MM.1S (cell line): Measurements from ENCODE around the gene ANKRD44.

Source experiments
- DNase-seq: peaks from one replicate; pipeline ENCODE4 v3.0.0-alpha.2; 2015
- H2AFZ ChIP-seq: fragments of 300-600 bp; sonication (generic); 2 replicates; pipeline ENCODE4 v1.6.0; 2016; ENCODE audit warnings: antibody characterized with exemption, low read length
- H3F3A ChIP-seq: fragments of 300-600 bp; sonication (generic); 2 replicates; pipeline ENCODE4 v1.6.1; 2016; ENCODE audit warnings: mild to moderate bottlenecking, antibody characterized with exemption, low read length, moderate library complexity, mixed read lengths; ENCODE audit not compliant: insufficient read depth
- H3K27ac ChIP-seq: fragments of 300-600 bp; sonication (generic); 2 replicates; pipeline ENCODE4 v1.5.1; 2016; ENCODE audit warnings: mild to moderate bottlenecking, low read length
- H3K27me3 ChIP-seq: fragments of 300-600 bp; sonication (generic); replicated peaks from 2 replicates; pipeline ENCODE4 v1.6.0; 2016; ENCODE audit warnings: low read length; ENCODE audit not compliant: insufficient read depth
- H3K36me3 ChIP-seq: fragments of 300-600 bp; sonication (generic); replicated peaks from 2 replicates; pipeline ENCODE4 v1.6.1; 2016; ENCODE audit warnings: mild to moderate bottlenecking, low read length, mixed read lengths; ENCODE audit not compliant: insufficient read depth
- H3K4me1 ChIP-seq: fragments of 300-600 bp; sonication (generic); 2 replicates; pipeline ENCODE4 v1.6.1; 2016; ENCODE audit warnings: low read length, mixed read lengths
- H3K4me2 ChIP-seq: fragments of 300-600 bp; sonication (generic); 2 replicates; pipeline ENCODE4 v1.6.0; 2016; ENCODE audit warnings: low read depth, low read length
- H3K4me3 ChIP-seq: fragments of 300-600 bp; sonication (generic); 2 replicates; pipeline ENCODE4 v1.5.1; 2016; ENCODE audit warnings: low read length, mixed read lengths
- H3K79me2 ChIP-seq: fragments of 300-600 bp; sonication (generic); 2 replicates; pipeline ENCODE4 v1.6.1; 2016; ENCODE audit warnings: mixed run types, low read length, mixed read lengths
- H3K9ac ChIP-seq: fragments of 300-600 bp; sonication (generic); 2 replicates; pipeline ENCODE4 v1.6.1; 2016; ENCODE audit warnings: low read length, mixed read lengths
- H3K9me2 ChIP-seq: fragments of 300-600 bp; sonication (generic); replicated peaks from 2 replicates; pipeline ENCODE4 v1.6.1; 2016; ENCODE audit warnings: mild to moderate bottlenecking, low read length, mixed read lengths; ENCODE audit not compliant: insufficient read depth
- H3K9me3 ChIP-seq: fragments of 300-600 bp; sonication (generic); replicated peaks from 2 replicates; pipeline ENCODE4 v1.6.1; 2016; ENCODE audit warnings: mild to moderate bottlenecking, low read length, mixed read lengths; ENCODE audit not compliant: insufficient read depth
- H4K20me1 ChIP-seq: fragments of 300-600 bp; sonication (generic); 2 replicates; pipeline ENCODE4 v1.6.1; 2016; ENCODE audit warnings: mild to moderate bottlenecking, low read length, moderate library complexity, mixed read lengths; ENCODE audit not compliant: insufficient read depth
- CTCF ChIP-seq: fragments of 300-600 bp; sonication (generic); IDR thresholded peaks from 2 replicates; pipeline ENCODE4 v1.5.1; 2016; ENCODE audit warnings: antibody characterized with exemption, low read length, mixed read lengths
- EZH2 ChIP-seq: fragments of 300-600 bp; sonication (generic); optimal IDR thresholded peaks from 2 replicates; pipeline ENCODE3; 2017; ENCODE audit warnings: low read depth, mild to moderate bottlenecking, antibody characterized with exemption, low read length, mixed read lengths
- EZH2phosphoT487 ChIP-seq: fragments of 300-600 bp; sonication (generic); IDR thresholded peaks from 2 replicates; pipeline ENCODE4 v1.6.1; 2018; ENCODE audit warnings: antibody characterized with exemption, low read length

ANKRD44 gene

GRCh38 chr2:197001921-197002320, 308.7 kb downstream of the ANKRD44 start:
- H3K4me2 ChIP-seq = no peak overlapping the region
- no peak overlapping the region for H3K4me3 ChIP-seq
- H2AFZ ChIP-seq = no peak overlapping the region
- DNase-seq = no peak
- no peaks in the 10 kb centered on the region; the same call in 1 of the 2 replicates for H3K4me1 ChIP-seq
- H3K9me2 ChIP-seq = no peaks in the 10 kb centered on the region
- no peak overlapping the region for H3K27ac ChIP-seq
- no peaks in the 10 kb centered on the region for H3K79me2 ChIP-seq
- no peak for TF ChIP-seq EZH2phosphoT487
- no peak for TF ChIP-seq EZH2
- no peak for TF ChIP-seq CTCF
- no peaks in the 10 kb centered on the region for H3F3A ChIP-seq
- H3K36me3 ChIP-seq = no peaks in the 10 kb centered on the region
- no peaks in the 10 kb centered on the region for H4K20me1 ChIP-seq
- H3K27me3 ChIP-seq = no peaks in the 10 kb centered on the region
- H3K9ac ChIP-seq = no peak overlapping the region
- H3K9me3 ChIP-seq = no peaks in the 10 kb centered on the region

- no peak for DNase-seq
- Histone ChIP-seq H3K4me3 (no peak overlapping the region), H3K36me3 (no peaks in the 10 kb centered on the region), H3K27ac (no peak overlapping the region), H3K27me3 (no peaks in the 10 kb centered on the region), H3K79me2 (no peaks in the 10 kb centered on the region), H3K4me1 (no peaks in the 10 kb centered on the region), H3K9me2 (no peaks in the 10 kb centered on the region), H3K9me3 (no peaks in the 10 kb centered on the region), H2AFZ (no peak overlapping the region), H3F3A (no peaks in the 10 kb centered on the region), H4K20me1 (no peaks in the 10 kb centered on the region), H3K9ac (no peak overlapping the region), H3K4me2 (no peak overlapping the region)
- TF ChIP-seq CTCF (no peak), EZH2phosphoT487 (no peak), EZH2 (no peak)
Measured at GRCh38 chr2:196995757-196996314, 314.7 kb downstream of the ANKRD44 start.

DNA sequence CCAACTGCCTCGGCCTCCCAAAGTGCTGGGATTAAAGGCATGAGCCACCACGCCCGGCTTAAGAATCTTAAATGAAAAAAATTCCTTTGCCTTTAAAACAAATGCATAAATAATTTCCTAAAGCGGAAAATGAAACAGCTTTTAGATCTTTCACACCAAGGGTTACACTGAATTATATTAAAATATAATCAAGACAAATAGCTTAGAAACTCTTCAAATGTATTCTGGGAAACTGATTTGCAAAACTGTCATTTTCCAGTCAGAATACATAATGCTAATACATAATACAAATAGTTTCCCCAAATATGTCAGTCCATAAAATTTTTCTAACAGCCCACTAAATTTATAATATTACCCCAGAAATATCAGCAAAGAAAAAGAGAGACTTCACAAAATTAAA, 315.8 kb downstream of the ANKRD44 start:
- no peak overlapping the region for H3K27ac ChIP-seq
- H3K9me3 ChIP-seq = no peaks in the 10 kb centered on the region
- no peak for DNase-seq
- no peak overlapping the region for H2AFZ ChIP-seq
- no peaks in the 10 kb centered on the region for H3F3A ChIP-seq
- no peak overlapping the region for H3K4me3 ChIP-seq
- TF ChIP-seq EZH2 (no peak), EZH2phosphoT487 (no peak), CTCF (no peak)
- H3K4me2 ChIP-seq = no peak overlapping the region
- no peaks in the 10 kb centered on the region for H3K79me2 ChIP-seq
- H3K9ac ChIP-seq = no peak overlapping the region
- no peaks in the 10 kb centered on the region for H3K4me1 ChIP-seq
- no peaks in the 10 kb centered on the region for H3K9me2 ChIP-seq
- no peaks in the 10 kb centered on the region for H3K36me3 ChIP-seq
- no peaks in the 10 kb centered on the region for H3K27me3 ChIP-seq
- no peaks in the 10 kb centered on the region for H4K20me1 ChIP-seq
